ENCODE data around the gene MTMR12.
A peak's percentile ranks its signal among the peaks of the same experiment; 100 is the strongest.
"Not testable (repeated sequence)": the region's sequence is repeated elsewhere in the genome, so short reads cannot be mapped to it uniquely, and the experiment has no call there.

Gene MTMR12

DNA sequence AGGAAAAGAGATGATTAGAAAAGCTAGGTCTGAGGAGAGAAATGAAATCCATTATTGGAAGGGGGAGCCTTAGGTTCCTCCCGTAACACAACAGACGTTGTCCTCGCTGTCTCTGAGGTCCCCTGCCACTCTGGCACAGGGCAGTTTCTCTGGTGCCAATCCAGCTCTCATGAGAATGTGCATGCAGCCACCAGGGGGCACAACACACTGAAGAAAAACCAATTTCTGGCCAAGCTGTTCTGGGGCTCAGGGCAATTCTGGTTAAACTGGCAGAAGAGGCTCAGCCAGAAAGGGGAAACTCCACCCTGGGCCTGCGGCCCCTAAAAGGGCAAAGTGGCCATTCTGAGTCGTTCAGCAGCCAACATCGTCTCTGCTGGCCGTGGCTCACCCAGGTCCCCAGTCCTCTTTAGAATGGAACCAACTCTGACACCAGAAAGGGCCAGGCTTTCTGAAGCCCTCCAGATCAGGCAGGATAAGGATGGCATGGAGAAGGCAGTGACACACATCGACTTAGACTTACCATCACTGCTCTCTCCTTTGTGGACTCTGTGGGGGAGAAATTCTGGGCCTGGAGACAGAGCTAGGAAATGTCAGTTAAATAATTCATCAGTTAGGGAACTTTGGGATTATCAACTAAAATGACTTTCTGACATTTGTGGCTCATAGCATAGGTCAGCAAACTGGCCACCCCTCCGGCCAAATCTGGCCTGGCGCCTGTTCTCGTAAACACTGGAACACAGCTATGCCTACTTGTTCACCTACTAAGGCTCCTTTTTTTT is 80.1 kb downstream of the MTMR12 start:
- peak; percentile 70 for DNase-seq

- no peak for DNase-seq
These were observed 80.8 kb downstream of the MTMR12 start for GRCh38 chr5:32231929-32232328.

- no peak for DNase-seq
These were observed 81.5 kb downstream of the MTMR12 start for GRCh38 chr5:32231241-32231640.

DNA sequence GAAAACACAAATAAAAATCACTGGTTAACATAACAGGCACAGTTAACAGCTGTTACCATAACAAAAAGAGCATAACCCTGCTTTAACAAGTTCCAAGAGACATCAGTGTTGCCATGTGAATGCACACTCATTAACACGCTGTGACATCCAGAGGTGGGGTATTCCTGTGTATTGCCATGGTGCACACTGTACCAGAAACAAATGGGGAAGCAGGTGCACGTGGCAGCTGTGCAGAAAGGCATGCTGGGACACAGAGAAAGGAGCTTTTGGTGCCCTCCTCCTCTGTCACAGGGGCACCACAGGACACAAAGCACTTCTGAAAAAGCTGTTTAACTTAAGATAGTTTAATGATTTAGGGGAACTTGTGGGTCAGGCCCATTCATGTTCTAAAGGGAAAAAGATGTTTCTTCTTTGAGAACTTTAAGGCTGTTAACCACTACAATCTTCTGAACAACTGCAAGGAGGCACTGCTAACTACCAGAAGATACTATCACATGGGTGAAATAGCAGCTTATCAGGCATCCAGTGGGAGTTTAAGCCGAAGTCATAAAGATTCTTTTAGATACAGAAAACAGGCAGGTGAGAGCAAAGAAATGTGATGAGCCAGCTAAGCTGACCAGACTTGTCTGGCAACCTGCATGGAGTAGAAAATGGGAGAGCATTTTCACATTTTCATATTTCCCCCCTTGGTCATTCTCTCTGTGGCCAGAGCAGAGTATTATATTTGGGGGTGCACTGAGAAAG is 82.2 kb downstream of the MTMR12 start:
- peak; percentile 59 for DNase-seq

DNA sequence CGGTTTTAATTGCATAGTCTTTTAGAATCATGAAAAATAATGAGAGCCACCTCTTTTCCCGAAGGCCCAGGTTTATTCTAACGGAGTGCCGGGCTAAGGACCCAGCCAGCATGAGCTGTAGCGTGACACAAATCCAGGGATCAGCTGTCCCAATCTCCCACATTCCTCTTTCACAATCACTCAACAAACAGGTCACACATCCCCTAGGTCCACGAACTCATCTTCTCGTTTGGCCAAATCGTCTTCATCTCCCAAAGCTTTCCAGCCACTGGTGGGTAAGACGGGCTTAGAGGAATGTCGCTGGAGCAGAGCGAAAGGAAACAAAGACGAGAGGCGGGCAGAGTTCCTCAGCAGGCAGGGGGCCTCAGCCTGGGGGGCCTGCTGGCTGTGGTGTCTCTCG is 83.2 kb downstream of the MTMR12 start:
- no peak for DNase-seq

DNA sequence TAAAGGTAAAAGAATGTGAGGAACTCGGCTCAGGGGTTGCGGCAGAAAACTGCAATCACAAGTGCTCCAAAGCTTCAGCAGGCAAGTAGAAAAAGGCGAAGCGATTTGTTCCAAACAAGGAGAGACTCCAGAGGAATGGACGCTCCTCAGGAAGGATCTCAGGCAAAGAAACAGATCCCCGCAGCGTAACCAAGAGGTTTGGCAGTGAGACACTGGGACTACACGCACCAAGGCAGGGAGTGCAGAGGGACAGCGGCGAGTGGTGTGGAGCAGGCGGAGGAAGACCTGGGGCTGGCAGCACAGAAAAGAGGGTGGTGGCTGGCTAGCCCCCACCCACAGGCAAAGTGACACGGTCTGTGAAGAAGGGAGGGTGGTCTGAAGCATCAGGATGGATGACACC is 83.9 kb downstream of the MTMR12 start:
- DNase-seq, result no peak

DNA sequence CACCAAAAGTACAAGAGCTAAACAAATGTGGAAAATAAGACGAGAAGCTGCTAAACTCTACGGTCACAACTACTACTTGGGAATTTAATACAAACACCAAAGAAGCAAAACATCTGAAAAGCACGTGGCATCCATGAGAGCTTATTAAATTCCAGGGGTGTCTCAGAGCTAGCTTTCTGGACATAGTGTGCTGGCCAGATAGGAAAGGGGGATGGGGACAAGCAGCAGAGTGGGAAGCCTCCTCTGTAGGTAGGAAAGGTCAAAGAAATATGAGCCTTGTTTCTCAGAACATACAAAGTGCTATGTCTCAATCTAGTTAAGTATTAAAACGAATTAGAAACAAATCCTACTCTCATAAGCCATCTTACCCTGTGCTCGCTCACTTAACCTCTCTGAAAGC is 87.3 kb downstream of the MTMR12 start:
- DNase-seq, result no peak

GRCh38 chr5:32223972-32224609 is 88.6 kb downstream of the MTMR12 start:
- no peak for DNase-seq

DNA sequence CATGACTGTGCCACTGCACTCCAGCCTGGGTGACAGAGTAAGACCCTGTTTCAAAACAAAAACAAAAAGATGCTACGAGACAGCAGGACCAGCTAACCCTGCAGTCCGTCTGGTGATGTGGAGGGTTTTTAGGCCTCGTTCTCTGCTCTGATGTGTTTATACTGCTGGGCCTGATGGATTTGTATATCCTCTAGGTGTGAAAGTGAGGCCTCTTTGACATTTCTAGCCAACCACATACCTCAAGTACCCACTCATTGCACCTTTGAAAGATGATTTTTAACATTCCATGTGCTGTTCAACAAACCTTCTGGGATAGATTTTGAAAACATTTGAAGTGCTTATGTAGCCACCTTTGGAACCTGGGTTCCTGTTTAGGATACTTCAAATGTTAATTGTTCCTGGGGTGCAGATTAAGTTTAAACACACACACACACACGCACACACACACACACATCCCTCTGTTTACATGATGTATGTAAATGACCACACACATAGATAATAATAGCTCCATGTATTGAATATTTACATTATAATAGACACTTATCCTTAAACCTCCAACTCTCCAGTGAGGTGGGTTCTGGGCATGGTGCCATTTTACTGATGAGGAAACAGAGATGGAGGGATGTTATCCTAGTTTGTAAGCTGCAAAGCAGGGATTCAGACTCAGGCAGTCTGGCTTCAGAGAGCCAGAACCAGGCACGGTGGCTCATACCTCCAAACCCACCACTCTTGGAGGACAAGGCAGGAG is 89.8 kb downstream of the MTMR12 start:
- no peak for DNase-seq

GRCh38 chr5:32217886-32218396 is 94.8 kb downstream of the MTMR12 start:
- peak; percentile 53 for DNase-seq

DNA sequence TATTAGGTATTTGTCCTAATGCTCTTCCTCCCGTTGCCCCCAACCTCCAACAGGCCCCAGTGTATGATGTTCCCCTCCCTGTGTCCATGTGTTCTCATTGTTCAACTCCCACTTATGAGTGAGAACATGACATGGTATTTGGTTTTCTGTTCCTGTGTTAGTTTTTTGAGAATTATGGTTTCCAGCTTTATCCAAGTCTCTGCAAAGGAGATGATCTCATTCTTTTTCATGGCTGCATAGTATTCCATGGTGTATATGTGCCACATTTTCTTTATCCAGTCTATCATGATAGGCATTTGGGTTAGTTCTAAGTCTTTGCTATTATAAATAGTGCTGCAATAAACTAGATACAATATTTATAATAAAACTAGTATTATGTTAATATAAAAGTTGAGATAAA is 98.4 kb downstream of the MTMR12 start:
- DNase-seq, result not testable (repeated sequence)

DNA sequence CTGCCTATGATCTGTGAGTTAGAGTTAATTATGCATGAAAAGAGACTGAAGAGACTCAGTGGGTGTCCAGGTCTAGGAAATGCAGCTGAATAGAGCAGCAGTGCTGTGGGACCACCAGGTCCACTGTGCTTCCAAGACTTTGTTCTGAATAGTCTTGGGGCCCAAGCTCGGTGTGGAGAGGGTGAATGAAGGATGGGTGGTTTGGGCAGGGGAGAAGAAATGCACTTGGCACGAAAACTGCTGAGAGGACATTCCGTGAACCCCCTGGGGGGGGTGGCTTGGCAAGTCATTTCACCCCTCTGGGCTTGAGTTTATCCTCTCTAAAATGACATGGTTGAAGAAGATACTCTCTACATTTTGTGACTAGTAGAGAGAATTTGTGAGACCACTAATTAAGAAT is 102.6 kb downstream of the MTMR12 start:
- no peak for DNase-seq

- DNase-seq, result not testable (repeated sequence)
These were observed 103.9 kb downstream of the MTMR12 start for GRCh38 chr5:32208837-32209236.

DNA sequence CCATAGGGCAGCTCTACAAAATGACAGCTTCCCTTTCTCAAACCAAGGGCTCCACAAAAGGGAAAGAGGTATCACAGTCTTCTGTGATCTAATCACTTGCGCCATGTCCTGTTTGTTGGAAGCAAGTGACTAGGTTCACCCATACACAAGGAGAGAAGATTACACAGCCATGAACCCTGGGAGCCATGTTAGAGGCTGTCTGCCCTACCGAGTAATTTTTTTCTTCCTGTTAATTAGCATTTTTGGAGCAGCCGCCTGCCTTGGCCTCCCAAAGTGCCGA is 105.4 kb downstream of the MTMR12 start:
- DNase-seq, result no peak

GRCh38 chr5:32206509-32207354 is 106.0 kb downstream of the MTMR12 start:
- no peak for DNase-seq

GRCh38 chr5:32206053-32206452 is 106.7 kb downstream of the MTMR12 start:
- DNase-seq, result no peak

DNA sequence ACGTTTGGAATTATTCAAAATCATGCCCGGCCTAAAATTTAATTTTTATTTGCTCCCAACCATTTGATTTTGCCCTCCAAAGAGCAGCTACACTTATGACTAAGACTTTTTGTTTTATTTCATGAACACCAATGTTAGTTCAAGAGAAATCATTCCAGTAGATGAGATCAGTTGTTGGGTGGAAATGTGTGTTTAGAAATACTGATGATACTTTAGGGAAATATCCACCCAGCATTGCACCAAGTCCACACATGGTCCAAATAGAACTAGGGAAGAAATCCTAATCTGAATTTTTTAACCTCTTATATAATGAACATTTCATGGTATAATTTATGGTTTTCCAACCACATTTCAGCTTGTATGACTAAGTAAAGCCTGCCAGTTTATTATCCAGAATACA is 110.3 kb downstream of the MTMR12 start:
- DNase-seq, result no peak

- no peak for DNase-seq
These were observed 111.5 kb downstream of the MTMR12 start for GRCh38 chr5:32201122-32201753.

DNA sequence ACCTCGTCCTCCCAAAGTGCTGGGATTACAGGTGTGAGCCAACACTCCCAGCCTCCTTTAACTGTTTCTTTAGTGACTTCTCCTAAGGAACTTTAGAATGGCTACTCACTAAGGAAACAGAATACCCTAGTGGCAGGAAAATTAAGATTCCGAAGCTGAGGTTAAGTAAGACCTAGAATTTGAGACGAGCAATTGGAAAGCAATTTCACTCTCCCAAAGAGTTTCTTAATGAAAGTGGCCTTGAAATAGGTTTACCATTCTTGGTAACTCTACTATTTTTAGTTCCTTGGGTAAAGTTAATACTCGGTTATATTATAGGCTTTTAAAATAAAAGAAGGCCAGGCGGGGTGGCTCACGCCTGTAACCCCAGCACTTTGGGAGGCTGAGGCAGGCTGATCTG is 115.7 kb downstream of the MTMR12 start:
- no peak for DNase-seq

DNA sequence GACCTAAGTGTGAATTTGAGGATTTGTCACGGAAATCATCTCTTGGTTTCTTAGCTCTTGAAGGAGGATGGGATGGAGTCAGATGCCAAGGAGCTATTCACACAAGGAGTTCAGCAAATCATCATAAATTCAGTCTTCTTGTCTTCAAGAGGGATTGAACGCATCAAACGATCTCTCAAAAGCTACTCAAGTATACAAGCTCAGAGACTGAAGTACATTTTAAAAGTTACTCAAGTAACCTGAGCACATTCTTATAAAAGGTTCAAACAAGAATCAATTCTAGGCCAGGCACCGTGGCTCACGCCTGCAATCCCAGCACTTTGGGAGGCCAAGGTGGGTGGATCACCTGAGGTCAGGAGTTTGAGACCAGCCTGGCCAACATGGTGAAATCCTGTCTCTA is 117.5 kb downstream of the MTMR12 start:
- DNase-seq, result no peak

DNA sequence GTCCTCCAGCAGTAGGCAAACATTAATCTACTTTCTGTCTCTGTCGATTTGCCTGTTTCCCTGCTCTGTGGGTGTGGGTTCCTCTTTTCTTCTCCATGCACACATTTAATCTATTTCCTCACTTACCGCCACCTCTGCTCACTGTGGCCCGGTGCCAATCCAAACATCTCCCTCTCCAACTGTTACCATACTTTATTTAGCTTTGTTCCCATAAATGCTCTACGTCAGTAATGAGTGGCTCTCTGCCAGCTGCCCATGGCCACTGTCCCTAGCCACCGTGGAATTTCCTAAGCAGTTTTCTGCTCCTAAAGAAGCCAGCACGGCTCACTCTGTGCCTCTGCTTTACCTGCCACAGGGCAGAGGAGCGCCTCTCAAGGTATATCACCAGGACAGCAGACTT is 119.1 kb downstream of the MTMR12 start:
- DNase-seq, result peak; percentile 82

DNA sequence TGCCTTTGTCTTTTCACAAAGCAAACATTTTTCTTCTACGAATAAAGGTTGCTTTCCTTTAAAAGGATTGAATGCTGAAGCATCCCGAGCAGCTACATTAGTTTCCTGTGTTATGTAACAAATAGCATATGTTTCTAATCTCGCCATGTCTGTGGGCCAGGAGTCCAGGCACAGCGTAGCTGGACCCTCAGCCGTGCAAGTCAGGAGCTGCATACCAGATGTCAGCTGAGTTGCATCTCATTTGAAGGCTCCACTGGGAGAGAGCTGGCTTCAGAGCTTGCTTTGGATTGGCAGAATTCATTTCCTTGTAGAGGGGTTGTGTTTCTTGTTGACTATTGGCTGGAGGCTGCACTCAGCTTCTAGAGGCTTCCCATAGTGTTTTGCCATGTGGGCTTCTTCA is 122.6 kb downstream of the MTMR12 start:
- peak; percentile 91 for DNase-seq
